A673 (cell line): ENCODE measurements around the gene USF3.

ENCODE experiments used
- CTCF ChIP-seq: fragments of 300-800, 200-600 bp; sonication (generic); conservative IDR thresholded peaks from 2 replicates; pipeline ENCODE4 v1.5.1; 2017; ENCODE audit warnings: low read depth, mild to moderate bottlenecking, antibody characterized with exemption, low read length, moderate library complexity, mixed read lengths
- EZH2 ChIP-seq: fragments of 200-600 bp; sonication (generic); IDR thresholded peaks from 2 replicates; pipeline ENCODE4 v1.6.1; 2017; ENCODE audit warnings: borderline replicate concordance, low read depth, mild to moderate bottlenecking, mixed read lengths, antibody characterized with exemption, low read length; ENCODE audit not compliant: poor library complexity, severe bottlenecking

GRCh38 chr3:113615976-113616375, 80.5 kb downstream of the USF3 start:
- TF ChIP-seq CTCF, result no peak
- TF ChIP-seq EZH2, result no peak
